Stimulated activated memory B cell treated with anti-CD40 and anti-IgM and Interleukin-4, amounts not matched to agents 10 μg/mL and 1 μg/mL and 100 μg/mL, for 72 hours (primary cell): Measurements from ENCODE around the gene SORCS3.

Experiments
- ATAC-seq: fragments of 150-1000 bp; cut with Tn5 transposase; 2 replicates; pipeline ENCODE4 v1.10.0; 2021
- H3K27ac Mint-ChIP-seq: one replicate; pipeline ENCODE4 v1.8.0; 2022; ENCODE audit warnings: mild to moderate bottlenecking, mixed read lengths
- H3K27me3 Mint-ChIP-seq: one replicate; pipeline ENCODE4 v1.8.0; 2022; ENCODE audit warnings: mixed read lengths
- H3K36me3 Mint-ChIP-seq: one replicate; pipeline ENCODE4 v1.8.0; 2022; ENCODE audit warnings: mixed read lengths
- H3K4me1 Mint-ChIP-seq: one replicate; pipeline ENCODE4 v1.8.0; 2022; ENCODE audit warnings: mixed read lengths
- H3K4me3 Mint-ChIP-seq: one replicate; pipeline ENCODE4 v1.8.0; 2022; ENCODE audit warnings: mild to moderate bottlenecking, moderate library complexity, mixed read lengths
- H3K9me3 Mint-ChIP-seq: one replicate; pipeline ENCODE4 v1.8.0; 2022; ENCODE audit warnings: mixed read lengths

The SORCS3 gene

GRCh38 chr10:105206616-105207015 is 565.5 kb downstream of the SORCS3 start:
- Mint-ChIP-seq H3K36me3 (no peaks in the 10 kb centered on the region), H3K4me3 (no peak overlapping the region), H3K4me1 (no peaks in the 10 kb centered on the region), H3K27me3 (no peaks in the 10 kb centered on the region), H3K27ac (no peak overlapping the region), H3K9me3 (peaks cover 4% of the 10 kb centered on the region)
- no peak for ATAC-seq

- no peak overlapping the region for H3K27ac Mint-ChIP-seq
- H3K9me3 Mint-ChIP-seq: no peaks in the 10 kb centered on the region
- H3K27me3 Mint-ChIP-seq: no peaks in the 10 kb centered on the region
- ATAC-seq: no peak
- H3K4me1 Mint-ChIP-seq: no peaks in the 10 kb centered on the region
- H3K4me3 Mint-ChIP-seq: no peak overlapping the region
- H3K36me3 Mint-ChIP-seq: no peaks in the 10 kb centered on the region
Measured at GRCh38 chr10:105207476-105207995, 566.4 kb downstream of the SORCS3 start.

GRCh38 chr10:105210546-105210945 is 569.5 kb downstream of the SORCS3 start:
- Mint-ChIP-seq H3K27ac (no peak overlapping the region), H3K9me3 (peaks cover 6% of the 10 kb centered on the region), H3K36me3 (no peaks in the 10 kb centered on the region), H3K27me3 (no peaks in the 10 kb centered on the region), H3K4me1 (no peaks in the 10 kb centered on the region), H3K4me3 (no peak overlapping the region)
- no peak for ATAC-seq

- Mint-ChIP-seq H3K4me1 (no peaks in the 10 kb centered on the region), H3K27me3 (no peaks in the 10 kb centered on the region), H3K4me3 (no peak overlapping the region), H3K9me3 (peaks cover 6% of the 10 kb centered on the region), H3K36me3 (no peaks in the 10 kb centered on the region), H3K27ac (no peak overlapping the region)
- ATAC-seq: no peak
Measured at GRCh38 chr10:105237685-105238084, 596.6 kb downstream of the SORCS3 start.

GRCh38 chr10:105239311-105240219 is 598.5 kb downstream of the SORCS3 start:
- Mint-ChIP-seq H3K36me3 (no peaks in the 10 kb centered on the region), H3K4me3 (no peak overlapping the region), H3K9me3 (peaks cover 3% of the 10 kb centered on the region), H3K27ac (no peak overlapping the region), H3K4me1 (no peaks in the 10 kb centered on the region), H3K27me3 (no peaks in the 10 kb centered on the region)
- no peak for ATAC-seq

- no peaks in the 10 kb centered on the region for H3K4me1 Mint-ChIP-seq
Measured at GRCh38 chr10:105241254-105241653, 600.2 kb downstream of the SORCS3 start.

GRCh38 chr10:105243381-105243780 is 602.3 kb downstream of the SORCS3 start:
- no peaks in the 10 kb centered on the region for H3K27me3 Mint-ChIP-seq
- no peak overlapping the region for H3K27ac Mint-ChIP-seq
- no peaks in the 10 kb centered on the region for H3K36me3 Mint-ChIP-seq
- H3K9me3 Mint-ChIP-seq: peaks cover 4% of the 10 kb centered on the region
- no peak for ATAC-seq
- no peaks in the 10 kb centered on the region for H3K4me1 Mint-ChIP-seq
- H3K4me3 Mint-ChIP-seq: no peak overlapping the region

More at GRCh38 chr10:105241254-105241653, 600.2 kb downstream of the SORCS3 start:
- ATAC-seq: no peak
- H3K27me3 Mint-ChIP-seq: no peaks in the 10 kb centered on the region
- H3K27ac Mint-ChIP-seq: no peak overlapping the region
- H3K36me3 Mint-ChIP-seq: no peaks in the 10 kb centered on the region
- no peak overlapping the region for H3K4me3 Mint-ChIP-seq
- H3K9me3 Mint-ChIP-seq: no peaks in the 10 kb centered on the region

GRCh38 chr10:105243825-105244224 is 602.7 kb downstream of the SORCS3 start:
- Mint-ChIP-seq H3K27ac (no peak overlapping the region), H3K27me3 (no peaks in the 10 kb centered on the region), H3K9me3 (peaks cover 4% of the 10 kb centered on the region), H3K4me3 (no peak overlapping the region), H3K36me3 (no peaks in the 10 kb centered on the region), H3K4me1 (no peaks in the 10 kb centered on the region)
- ATAC-seq: no peak

- peaks cover 8% of the 10 kb centered on the region for H3K9me3 Mint-ChIP-seq
- no peak overlapping the region for H3K27ac Mint-ChIP-seq
- no peaks in the 10 kb centered on the region for H3K27me3 Mint-ChIP-seq
- no peak overlapping the region for H3K4me3 Mint-ChIP-seq
- H3K36me3 Mint-ChIP-seq: no peaks in the 10 kb centered on the region
- no peak for ATAC-seq
- no peaks in the 10 kb centered on the region for H3K4me1 Mint-ChIP-seq
Measured at GRCh38 chr10:105247831-105248499, 606.9 kb downstream of the SORCS3 start.

GRCh38 chr10:105252911-105253310 is 611.8 kb downstream of the SORCS3 start:
- peaks cover 8% of the 10 kb centered on the region for H3K9me3 Mint-ChIP-seq
- no peak overlapping the region for H3K4me3 Mint-ChIP-seq
- H3K27ac Mint-ChIP-seq: no peak overlapping the region
- no peaks in the 10 kb centered on the region for H3K36me3 Mint-ChIP-seq
- no peaks in the 10 kb centered on the region for H3K4me1 Mint-ChIP-seq
- ATAC-seq: no peak
- H3K27me3 Mint-ChIP-seq: no peaks in the 10 kb centered on the region

- no peaks in the 10 kb centered on the region for H3K4me1 Mint-ChIP-seq
- ATAC-seq: no peak
- no peaks in the 10 kb centered on the region for H3K27me3 Mint-ChIP-seq
Measured at GRCh38 chr10:105253515-105254212, 612.6 kb downstream of the SORCS3 start.

GRCh38 chr10:105258036-105258673 is 617.1 kb downstream of the SORCS3 start:
- peaks cover 2% of the 10 kb centered on the region for H3K9me3 Mint-ChIP-seq
- H3K4me1 Mint-ChIP-seq: no peaks in the 10 kb centered on the region
- no peaks in the 10 kb centered on the region for H3K36me3 Mint-ChIP-seq
- no peaks in the 10 kb centered on the region for H3K27me3 Mint-ChIP-seq
- H3K4me3 Mint-ChIP-seq: no peak overlapping the region
- H3K27ac Mint-ChIP-seq: no peak overlapping the region
- ATAC-seq: no peak

More at GRCh38 chr10:105253515-105254212, 612.6 kb downstream of the SORCS3 start:
- Mint-ChIP-seq H3K4me3 (no peak overlapping the region), H3K27ac (no peak overlapping the region), H3K36me3 (no peaks in the 10 kb centered on the region), H3K9me3 (peaks cover 4% of the 10 kb centered on the region)

- Mint-ChIP-seq H3K4me3 (no peak overlapping the region), H3K9me3 (peaks cover 2% of the 10 kb centered on the region), H3K27ac (no peak overlapping the region), H3K4me1 (no peaks in the 10 kb centered on the region), H3K27me3 (no peaks in the 10 kb centered on the region), H3K36me3 (no peaks in the 10 kb centered on the region)
- no peak for ATAC-seq
Measured at GRCh38 chr10:105258674-105259065, 617.6 kb downstream of the SORCS3 start.

- no peak overlapping the region for H3K27ac Mint-ChIP-seq
- no peaks in the 10 kb centered on the region for H3K36me3 Mint-ChIP-seq
- H3K9me3 Mint-ChIP-seq: peaks cover 2% of the 10 kb centered on the region
- no peaks in the 10 kb centered on the region for H3K27me3 Mint-ChIP-seq
- no peak for ATAC-seq
- H3K4me3 Mint-ChIP-seq: no peak overlapping the region
- no peaks in the 10 kb centered on the region for H3K4me1 Mint-ChIP-seq
Measured at GRCh38 chr10:105259201-105259600, 618.1 kb downstream of the SORCS3 start.

GRCh38 chr10:105262666-105263065 is 621.6 kb downstream of the SORCS3 start:
- Mint-ChIP-seq H3K4me3 (no peak overlapping the region), H3K36me3 (no peaks in the 10 kb centered on the region), H3K9me3 (peaks cover 2% of the 10 kb centered on the region), H3K27me3 (no peaks in the 10 kb centered on the region), H3K4me1 (no peaks in the 10 kb centered on the region), H3K27ac (no peak overlapping the region)
- ATAC-seq: no peak
